AG04450 (cell line): ENCODE measurements around the gene GPATCH1. TPM values are rescaled to one million over a fixed set of nuclear protein-coding genes. Genes with fewer than 3 reads are reported as not detected.
"Not testable (repeated sequence)": the region's sequence is repeated elsewhere in the genome, so short reads cannot be mapped to it uniquely, and the experiment has no call there.

Experiments used
- CTCF ChIA-PET: fragments of 300-600, 350-600 bp; formaldehyde crosslinking; extraction: SDS; loops from one replicate; lab custom pipeline; 2022; ENCODE audit warnings: antibody characterized with exemption, inconsistent platforms; lab: Charles Lee
- POLR2A ChIA-PET: fragments of 350-600 bp; formaldehyde crosslinking; extraction: SDS; loops from one replicate; lab custom pipeline; 2021; ENCODE audit warnings: antibody characterized with exemption, inconsistent platforms; lab: Yijun Ruan, JAX
- DNase-seq: peaks from one replicate; pipeline ENCODE4 v3.0.0-alpha.2; 2011; ENCODE audit warnings: low read depth, low spot score
- H3K27ac ChIP-seq: one replicate; pipeline ENCODE4 v1.5.1; 2012; ENCODE audit warnings: low read depth, low read length, control low read depth
- H3K27me3 ChIP-seq: one replicate; pipeline ENCODE4 v1.6.0; 2012; ENCODE audit warnings: low read length; ENCODE audit not compliant: control insufficient read depth, insufficient read depth
- H3K4me3 ChIP-seq: 2 replicates; pipeline ENCODE4 v1.5.1; 2011; ENCODE audit warnings: mild to moderate bottlenecking, low read depth, low read length, control low read depth
- H3K9me3 ChIP-seq: 2 replicates; pipeline ENCODE4 v1.5.1; 2012; ENCODE audit warnings: low read length; ENCODE audit not compliant: control insufficient read depth, insufficient read depth
- polyA plus RNA-seq: library from polyadenylated mRNA; depleted of rRNA; stranded (reverse); fragments of >200 nt; gene quantifications from 2 replicates; pipeline ENCODE4 v1.2.3, GENCODE V29; 2011
- TF ChIP-seq, protein P1 (sequence below): IDR thresholded peaks from 2 replicates; pipeline ENCODE4 v1.5.1; 2011; ENCODE audit warnings: low read depth, low read length, control low read depth, inconsistent platforms

Gene GPATCH1
- polyA plus RNA-seq, 1 experiment = 7.9 TPM

GRCh38 chr19:33150852-33151518 lies 70.0 kb downstream of the GPATCH1 start:
- ChIA-PET CTCF (interaction anchor here (1.1 to 5.0 kb wide), 2 partner anchors 33 to 85 kb away, joined by 4 to 33 read pairs; no protein-coding TSS in a partner anchor), POLR2A (no interaction called here)
- Histone ChIP-seq H3K27me3 (peaks cover 2% of the 10 kb centered on the region), H3K4me3 (no peak overlapping the region), H3K9me3 (no peaks in the 10 kb centered on the region), H3K27ac (no peak overlapping the region)
- TF ChIP-seq, protein P1, sequence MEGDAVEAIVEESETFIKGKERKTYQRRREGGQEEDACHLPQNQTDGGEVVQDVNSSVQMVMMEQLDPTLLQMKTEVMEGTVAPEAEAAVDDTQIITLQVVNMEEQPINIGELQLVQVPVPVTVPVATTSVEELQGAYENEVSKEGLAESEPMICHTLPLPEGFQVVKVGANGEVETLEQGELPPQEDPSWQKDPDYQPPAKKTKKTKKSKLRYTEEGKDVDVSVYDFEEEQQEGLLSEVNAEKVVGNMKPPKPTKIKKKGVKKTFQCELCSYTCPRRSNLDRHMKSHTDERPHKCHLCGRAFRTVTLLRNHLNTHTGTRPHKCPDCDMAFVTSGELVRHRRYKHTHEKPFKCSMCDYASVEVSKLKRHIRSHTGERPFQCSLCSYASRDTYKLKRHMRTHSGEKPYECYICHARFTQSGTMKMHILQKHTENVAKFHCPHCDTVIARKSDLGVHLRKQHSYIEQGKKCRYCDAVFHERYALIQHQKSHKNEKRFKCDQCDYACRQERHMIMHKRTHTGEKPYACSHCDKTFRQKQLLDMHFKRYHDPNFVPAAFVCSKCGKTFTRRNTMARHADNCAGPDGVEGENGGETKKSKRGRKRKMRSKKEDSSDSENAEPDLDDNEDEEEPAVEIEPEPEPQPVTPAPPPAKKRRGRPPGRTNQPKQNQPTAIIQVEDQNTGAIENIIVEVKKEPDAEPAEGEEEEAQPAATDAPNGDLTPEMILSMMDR = no peak
- no peak for DNase-seq

- H3K4me3 ChIP-seq = no peak overlapping the region
- CTCF ChIA-PET = interaction anchor here (1.1 to 5.0 kb wide), 3 partner anchors 25 to 83 kb away, joined by 4 to 33 read pairs (median 12); no protein-coding TSS in a partner anchor
- no peaks in the 10 kb centered on the region for H3K27me3 ChIP-seq
- no peak overlapping the region for H3K27ac ChIP-seq
- no peaks in the 10 kb centered on the region for H3K9me3 ChIP-seq
- POLR2A ChIA-PET = interaction anchor here (0.6 to 1.1 kb wide), 2 partner anchors 21 to 25 kb away, joined by 3 to 12 read pairs; no protein-coding TSS in a partner anchor
- DNase-seq = no peak
- TF ChIP-seq, protein P1 = no peak
Measured at GRCh38 chr19:33152176-33152575, 71.2 kb downstream of the GPATCH1 start.

GRCh38 chr19:33152625-33153024 lies 71.6 kb downstream of the GPATCH1 start:
- not testable (repeated sequence) for DNase-seq, H3K27ac ChIP-seq, H3K9me3 ChIP-seq, H3K27me3 ChIP-seq, H3K4me3 ChIP-seq
- ChIA-PET CTCF (interaction anchor here (1.6 to 5.0 kb wide), 2 partner anchors 25 to 32 kb away, joined by 12 to 33 read pairs; no protein-coding TSS in a partner anchor), POLR2A (interaction anchor here (0.6 to 1.1 kb wide), 2 partner anchors 21 to 24 kb away, joined by 3 to 12 read pairs; no protein-coding TSS in a partner anchor)

DNA sequence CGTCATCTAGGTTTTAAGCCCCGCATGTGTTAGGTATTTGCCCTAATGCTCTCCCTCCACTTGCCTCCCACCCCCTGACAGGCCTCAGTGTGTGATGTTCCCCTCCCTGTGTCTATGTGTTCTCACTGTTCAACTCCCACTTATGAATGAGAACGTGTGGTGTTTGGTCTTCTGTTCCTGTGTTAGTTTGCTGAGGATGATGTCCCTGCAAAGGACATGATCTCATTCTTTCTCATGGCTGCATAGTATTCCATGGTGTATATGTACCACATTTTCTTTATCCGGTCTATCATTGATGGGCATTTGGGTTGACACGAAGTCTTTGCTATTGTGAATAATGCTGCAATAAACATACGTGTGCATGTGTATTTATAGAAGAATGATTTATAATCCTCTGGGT lies 73.3 kb downstream of the GPATCH1 start:
- H3K27me3 ChIP-seq, DNase-seq, H3K4me3 ChIP-seq, H3K9me3 ChIP-seq, POLR2A ChIA-PET, H3K27ac ChIP-seq: not testable (repeated sequence)
- CTCF ChIA-PET = interaction anchor here (4.1 kb wide), 1 partner anchor 30 kb away, joined by 15 read pairs; no protein-coding TSS in a partner anchor

- no peak overlapping the region for H3K27ac ChIP-seq
- POLR2A ChIA-PET = no interaction called here
- CTCF ChIA-PET = interaction anchor here (3.1 to 4.1 kb wide), 2 partner anchors 12 to 28 kb away, joined by 8 to 15 read pairs; no protein-coding TSS in a partner anchor
Measured at GRCh38 chr19:33156334-33156733, 75.4 kb downstream of the GPATCH1 start.

More at GRCh38 chr19:33156334-33156733, 75.4 kb downstream of the GPATCH1 start:
- Histone ChIP-seq H3K9me3 (no peaks in the 10 kb centered on the region), H3K27me3 (no peaks in the 10 kb centered on the region), H3K4me3 (no peak overlapping the region)
- TF ChIP-seq, protein P1 = no peak
- DNase-seq = no peak
